Kidney epithelial cell (primary cell): ENCODE data around the gene ADORA2A. TPM values are rescaled to one million over a fixed set of nuclear protein-coding genes. Genes with fewer than 3 reads are reported as not detected.

ENCODE experiments used
- DNase-seq: peaks from one replicate; pipeline ENCODE4 v3.0.0-alpha.2; 2010; ENCODE audit warnings: low read depth
- H3K27me3 ChIP-seq: 2 replicates; pipeline ENCODE4 v1.6.0; 2011; ENCODE audit warnings: low read length; ENCODE audit not compliant: control insufficient read depth, insufficient read depth
- H3K36me3 ChIP-seq: 2 replicates; pipeline ENCODE4 v1.5.1; 2011; ENCODE audit warnings: low read length; ENCODE audit not compliant: control insufficient read depth, insufficient read depth
- H3K4me3 ChIP-seq: 2 replicates; pipeline ENCODE4 v1.5.1; 2011; ENCODE audit warnings: low read depth, mild to moderate bottlenecking, control low read depth, low read length
- CTCF ChIP-seq: IDR thresholded peaks from 2 replicates; pipeline ENCODE4 v1.5.1; 2011; ENCODE audit warnings: mild to moderate bottlenecking, moderate library complexity, low read length, control low read depth, inconsistent platforms; ENCODE audit not compliant: insufficient read depth, poor library complexity, severe bottlenecking
- total RNA-seq: library from RNA; depleted of rRNA; stranded (reverse); fragments of >200 nt; gene quantifications from 2 replicates; pipeline ENCODE4 v1.2.3, GENCODE V29; 2015

ADORA2A gene
- total RNA-seq, 1 donor from 2014 or later = 0.46 TPM

GRCh38 chr22:24400034-24400725 lies 27.2 kb upstream of the ADORA2A start:
- TF ChIP-seq CTCF = no peak
- no peak for DNase-seq
- no peaks in the 10 kb centered on the region for H3K36me3 ChIP-seq

DNA sequence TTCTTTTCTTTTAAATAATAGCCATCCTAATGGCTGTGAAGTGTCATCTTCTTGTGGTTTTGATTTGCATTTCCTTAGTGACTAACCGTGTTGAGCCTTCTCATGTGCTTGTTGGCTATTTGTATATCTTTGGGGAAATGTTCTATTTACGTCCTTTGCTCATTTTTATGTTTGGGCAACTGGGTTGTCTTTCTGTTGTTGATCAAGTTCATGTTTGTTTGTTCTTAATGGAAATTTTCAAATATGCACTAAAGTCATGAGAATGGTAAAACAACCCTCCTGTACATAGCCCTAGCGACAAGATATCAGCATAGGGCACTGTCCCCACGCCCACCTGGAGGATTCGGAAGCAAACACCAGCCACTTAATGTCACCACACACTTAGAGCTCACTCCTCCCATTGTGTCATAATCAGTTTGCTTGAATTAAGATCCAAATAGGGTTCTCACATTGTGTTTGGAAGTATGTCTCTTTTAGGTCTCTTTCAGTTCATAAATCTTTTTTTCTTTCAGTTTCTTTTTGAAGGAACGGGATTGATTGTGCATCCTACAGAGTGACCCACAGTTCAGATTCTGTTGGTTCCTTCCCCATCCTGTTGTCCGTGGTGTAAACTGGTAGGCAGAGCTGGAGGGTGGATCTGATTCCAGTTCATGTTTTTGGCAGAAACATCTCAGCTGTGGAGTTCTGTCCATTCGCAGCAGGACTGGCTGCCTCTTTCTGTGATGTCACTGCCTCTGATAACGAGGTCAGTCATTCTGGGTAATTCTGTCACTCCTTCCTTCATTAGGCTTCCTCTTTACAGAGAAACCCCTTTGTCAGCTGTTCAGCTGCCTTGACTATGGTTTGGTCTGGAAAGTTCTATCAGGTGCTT lies 26.4 kb upstream of the ADORA2A start:
- TF ChIP-seq CTCF = no peak
- no peak for DNase-seq
- Histone ChIP-seq H3K4me3 (no peak overlapping the region), H3K36me3 (no peaks in the 10 kb centered on the region), H3K27me3 (no peaks in the 10 kb centered on the region)

More at GRCh38 chr22:24400034-24400725, 27.2 kb upstream of the ADORA2A start:
- H3K27me3 ChIP-seq = no peaks in the 10 kb centered on the region
- H3K4me3 ChIP-seq = no peak overlapping the region

DNA sequence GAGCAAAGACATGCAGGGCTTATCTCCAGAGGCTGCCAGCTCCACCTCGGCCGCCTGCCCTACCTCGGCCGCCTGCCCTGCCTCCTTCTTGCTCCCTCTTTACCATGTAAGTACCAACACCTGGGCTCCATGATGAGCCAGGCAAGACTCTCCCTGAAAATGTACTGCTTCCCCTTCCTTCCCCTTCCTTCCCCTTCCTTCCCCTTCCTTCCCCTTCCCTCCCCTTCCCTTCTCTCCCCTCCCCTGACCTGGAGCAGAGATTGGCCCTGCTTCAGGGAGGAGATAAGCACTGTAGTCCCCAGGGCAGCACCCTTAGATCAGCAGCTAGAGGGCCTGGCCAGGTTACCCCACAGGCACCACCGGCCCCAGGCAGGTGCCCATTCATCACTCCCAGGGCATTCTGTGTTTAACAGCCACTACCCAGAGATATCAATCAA lies 25.4 kb upstream of the ADORA2A start:
- Histone ChIP-seq H3K27me3 (no peaks in the 10 kb centered on the region), H3K4me3 (no peak overlapping the region), H3K36me3 (no peaks in the 10 kb centered on the region)
- no peak for TF ChIP-seq CTCF
- no peak for DNase-seq

GRCh38 chr22:24402460-24403192 lies 24.8 kb upstream of the ADORA2A start:
- H3K4me3 ChIP-seq = no peak overlapping the region
- DNase-seq = peak; percentile 94

DNA sequence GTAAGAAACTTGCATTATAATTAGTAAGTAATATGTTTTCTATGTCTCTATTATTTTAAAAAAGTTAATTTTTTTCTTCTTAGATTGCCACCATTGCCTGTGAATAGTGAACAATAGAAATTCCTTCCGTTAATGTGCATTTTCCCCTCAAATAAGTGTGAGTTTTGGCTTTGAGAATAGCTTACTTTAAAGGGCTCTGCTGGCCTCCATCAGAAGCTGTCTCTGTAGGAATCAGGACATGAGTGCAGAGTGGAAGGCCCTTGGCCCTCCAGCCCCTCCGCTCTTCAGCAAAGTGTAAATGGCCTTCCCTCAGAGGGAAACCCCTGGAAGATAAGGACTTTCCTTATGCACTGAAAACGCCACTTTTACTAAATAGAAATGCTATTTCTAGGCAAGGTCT lies 24.1 kb upstream of the ADORA2A start:
- TF ChIP-seq CTCF = no peak
- no peaks in the 10 kb centered on the region for H3K27me3 ChIP-seq
- DNase-seq = no peak
- H3K4me3 ChIP-seq = no peak overlapping the region
- no peaks in the 10 kb centered on the region for H3K36me3 ChIP-seq

More at GRCh38 chr22:24402460-24403192, 24.8 kb upstream of the ADORA2A start:
- H3K27me3 ChIP-seq = no peaks in the 10 kb centered on the region
- no peak for TF ChIP-seq CTCF
- no peaks in the 10 kb centered on the region for H3K36me3 ChIP-seq
